ENCODE measurements around the gene HOXA2.

Gene HOXA2

GRCh38 chr7:27111751-27112277 is 9.3 kb upstream of the HOXA2 start:
- no peak for DNase-seq (ENCODE audit: low read depth)

GRCh38 chr7:27111042-27111750 is 8.7 kb upstream of the HOXA2 start:
- no peak for DNase-seq (ENCODE audit: low read depth)

- no peak for DNase-seq (ENCODE audit: low read depth)
These were observed 7.9 kb upstream of the HOXA2 start for GRCh38 chr7:27110186-27111031.

GRCh38 chr7:27109466-27110185 is 7.1 kb upstream of the HOXA2 start:
- no peak for DNase-seq (ENCODE audit: low read depth)

GRCh38 chr7:27108390-27109127 is 6.1 kb upstream of the HOXA2 start:
- no peak for DNase-seq (ENCODE audit: low read depth)

- DNase-seq (ENCODE audit: low read depth), result no peak
These were observed 5.2 kb upstream of the HOXA2 start for GRCh38 chr7:27107391-27108381.

GRCh38 chr7:27106901-27107240 is 4.4 kb upstream of the HOXA2 start:
- DNase-seq (ENCODE audit: low read depth), result no peak

GRCh38 chr7:27106181-27106900 is 3.9 kb upstream of the HOXA2 start:
- no peak for DNase-seq (ENCODE audit: low read depth)

- DNase-seq (ENCODE audit: low read depth), result no peak
These were observed 3.0 kb upstream of the HOXA2 start for GRCh38 chr7:27105301-27106031.

GRCh38 chr7:27104341-27105058 is 2.0 kb upstream of the HOXA2 start:
- DNase-seq (ENCODE audit: low read depth), result no peak

GRCh38 chr7:27103489-27104226 is 1.2 kb upstream of the HOXA2 start:
- DNase-seq (ENCODE audit: low read depth), result no peak

- DNase-seq (ENCODE audit: low read depth), result no peak
These were observed 414 bp downstream of the HOXA2 start for GRCh38 chr7:27101957-27102580.

GRCh38 chr7:27101171-27101956 is 1.1 kb downstream of the HOXA2 start:
- no peak for DNase-seq (ENCODE audit: low read depth)

- no peak for DNase-seq (ENCODE audit: low read depth)
These were observed 1.8 kb downstream of the HOXA2 start for GRCh38 chr7:27100694-27101170.

GRCh38 chr7:27099453-27100370 is 2.8 kb downstream of the HOXA2 start:
- DNase-seq (ENCODE audit: low read depth), result no peak

Data from stimulated activated CD8-positive, alpha-beta memory T cell treated with anti-CD3 and anti-CD28 coated beads, Interleukin-12 subunit alpha, Interleukin-12 subunit beta, amount 100 ng/mL, for 4 hours (primary cell).